Endothelial cell of umbilical vein (primary cell): ENCODE data around the gene PRKAG2. TPM values are rescaled to one million over a fixed set of nuclear protein-coding genes. Genes with fewer than 3 reads are reported as not detected.

Source experiments
- BruUV-seq: library from RNA; stranded (reverse); fragments of 400-500 nt; replicated peaks from 2 replicates; lab custom pipeline; 2021; lab: Mats Ljungman, UMichigan
- CTCF ChIA-PET: fragments of 300-600, 350-600 bp; sonication (Branson Sonifier 250); formaldehyde crosslinking; loops from one replicate; lab custom pipeline; 2021; ENCODE audit warnings: antibody characterized with exemption, inconsistent platforms; lab: Charles Lee
- POLR2A ChIA-PET: fragments of 300-600, 350-600 bp; sonication (Branson Sonifier 250); formaldehyde crosslinking; loops from one replicate; lab custom pipeline; 2021; ENCODE audit warnings: antibody characterized with exemption, inconsistent platforms; lab: Charles Lee
- DNase-seq: peaks from one replicate; pipeline ENCODE4 v3.0.0-alpha.2; 2011; ENCODE audit warnings: low read depth, low spot score
- FAIRE-seq: peaks from 2 replicates; lab custom pipeline; 2011; peaks lifted over from hg19 to GRCh38; lab: Jason Lieb, UNC
- H2AFZ ChIP-seq: 2 replicates; pipeline ENCODE4 v1.6.0; 2012; ENCODE audit warnings: low read depth, low read length, control low read depth, inconsistent platforms
- H3K27ac ChIP-seq: 2 replicates; pipeline ENCODE4 v1.5.1; 2011; ENCODE audit warnings: low read depth, mild to moderate bottlenecking, control low read depth, low read length, moderate library complexity; ENCODE audit not compliant: insufficient read depth
- H3K27me3 ChIP-seq, 2 experiments: 2 replicates each; pipeline versions ENCODE4 v1.6.0 to v1.6.1; 2011; ENCODE audit warnings: low read length in 2 of 2, mixed read lengths in 1 of 2; ENCODE audit not compliant: control insufficient read depth in 2 of 2, insufficient read depth in 2 of 2
- H3K36me3 ChIP-seq, 2 experiments: 2 replicates in 1 of 2; 3 replicates in 1 of 2; pipeline ENCODE4 v1.5.1; 2011; ENCODE audit warnings: low read length in 2 of 2, mild to moderate bottlenecking in 1 of 2, moderate library complexity in 1 of 2; ENCODE audit not compliant: control insufficient read depth in 2 of 2, insufficient read depth in 2 of 2; ENCODE audit errors: extremely low read depth in 1 of 2
- H3K4me1 ChIP-seq: 3 replicates; pipeline ENCODE4 v1.5.1; 2011; ENCODE audit warnings: mild to moderate bottlenecking, low read length; ENCODE audit not compliant: control insufficient read depth, insufficient read depth; ENCODE audit errors: extremely low read depth
- H3K4me2 ChIP-seq: 2 replicates; pipeline ENCODE4 v1.6.1; 2011; ENCODE audit warnings: low read length, control low read depth, mixed read lengths; ENCODE audit not compliant: insufficient read depth
- H3K4me3 ChIP-seq, 3 experiments: fragments of 200-600 bp in 1 of 3; sonication (generic), shearing (Covaris generic) in 1 of 3; replicated peaks in 1 of 3; 2 replicates each; pipeline ENCODE4 v1.5.1; 2011 to 2016; ENCODE audit warnings: control low read depth in 3 of 3, low read length in 3 of 3, mild to moderate bottlenecking in 2 of 3, inconsistent platforms in 1 of 3, low read depth in 1 of 3, moderate library complexity in 1 of 3; ENCODE audit not compliant: insufficient read depth in 1 of 3
- H3K79me2 ChIP-seq: 2 replicates; pipeline ENCODE4 v1.6.0; 2012; ENCODE audit warnings: low read length, inconsistent platforms; ENCODE audit not compliant: control insufficient read depth, insufficient read depth
- H3K9ac ChIP-seq: replicated peaks from 2 replicates; pipeline ENCODE3; 2011; ENCODE audit warnings: low read length, control low read depth; ENCODE audit not compliant: insufficient read depth; ENCODE audit errors: extremely low read depth
- H3K9me1 ChIP-seq: replicated peaks from 3 replicates; pipeline ENCODE4 v1.6.0; 2011; ENCODE audit warnings: mild to moderate bottlenecking, low read length; ENCODE audit not compliant: control insufficient read depth, insufficient read depth; ENCODE audit errors: extremely low read depth
- H3K9me3 ChIP-seq: replicated peaks from 2 replicates; pipeline ENCODE4 v1.5.1; 2012; ENCODE audit warnings: low read length, inconsistent platforms; ENCODE audit not compliant: control insufficient read depth, insufficient read depth
- H4K20me1 ChIP-seq: replicated peaks from 2 replicates; pipeline ENCODE3; 2011; ENCODE audit warnings: mild to moderate bottlenecking, low read length; ENCODE audit not compliant: control insufficient read depth, insufficient read depth; ENCODE audit errors: extremely low read depth
- CTCF ChIP-seq, 2 donors: IDR thresholded peaks; 1 replicate in 1 of 2; 2 replicates in 1 of 2; pipeline ENCODE4 v1.5.1; 2011; ENCODE audit warnings: low read length in 2 of 2, mild to moderate bottlenecking in 2 of 2, moderate library complexity in 2 of 2, control low read depth in 1 of 2, inconsistent platforms in 1 of 2, low read depth in 1 of 2; ENCODE audit not compliant: insufficient read depth in 1 of 2; ENCODE audit errors: extremely low read depth in 1 of 2
- FOS ChIP-seq: IDR thresholded peaks from 2 replicates; pipeline ENCODE4 v1.6.1; 2011; ENCODE audit warnings: mild to moderate bottlenecking, low read length, moderate library complexity, borderline replicate concordance; ENCODE audit not compliant: insufficient read depth
- JUN ChIP-seq: IDR thresholded peaks from 2 replicates; pipeline ENCODE4 v1.6.1; 2011; ENCODE audit warnings: borderline replicate concordance, low read depth; ENCODE audit not compliant: insufficient read length, insufficient read depth
- POLR2A ChIP-seq: IDR thresholded peaks from 2 replicates; pipeline ENCODE4 v1.6.1; 2012; ENCODE audit warnings: low read depth, mild to moderate bottlenecking, control low read depth, low read length
- POLR2AphosphoS5 ChIP-seq: IDR thresholded peaks from 2 replicates; pipeline ENCODE4 v1.6.1; 2012; ENCODE audit warnings: low read depth, mild to moderate bottlenecking, control low read depth, low read length, moderate library complexity; ENCODE audit not compliant: insufficient read depth
- dilution Hi-C: fragments of 300-500 bp; cut with MboI; formaldehyde crosslinking; loops from one replicate; pipeline ENCODE4 v1.15.0; 2019; ENCODE audit warnings: low sequenced_read_pairs; ENCODE audit not compliant: extremely low pct_ligation_motif_present
- intact Hi-C: fragments of 100-400 bp; cut with micrococcal nuclease; formaldehyde crosslinking; loops from one replicate; pipeline ENCODE4 v1.10.0; 2022
- polyA plus RNA-seq, 4 experiments: library from polyadenylated mRNA; depleted of rRNA in 3 of 4; stranded (reverse) in 3 of 4; unstranded in 1 of 4; fragments of >200 nt; gene quantifications; 2 replicates each; pipeline versions ENCODE4 v1.2.1 to v1.2.3, GENCODE V29; 2011 to 2012; ENCODE audit warnings: missing spikeins in 1 of 4
- total RNA-seq: library from RNA; stranded (reverse); gene quantifications from 2 replicates; pipeline ENCODE4 v1.2.3, GENCODE V29; 2021
- TF ChIP-seq, protein P1 (sequence below): IDR thresholded peaks from 2 replicates; pipeline ENCODE4 v1.6.1; 2011; ENCODE audit not compliant: insufficient read depth, insufficient read length

PRKAG2 gene
- total and polyA plus RNA-seq, 2 donors (not counting 3 experiments of a cell fraction or from before 2014, with no cell fraction given) = 19.3 to 51.5 TPM

DNA sequence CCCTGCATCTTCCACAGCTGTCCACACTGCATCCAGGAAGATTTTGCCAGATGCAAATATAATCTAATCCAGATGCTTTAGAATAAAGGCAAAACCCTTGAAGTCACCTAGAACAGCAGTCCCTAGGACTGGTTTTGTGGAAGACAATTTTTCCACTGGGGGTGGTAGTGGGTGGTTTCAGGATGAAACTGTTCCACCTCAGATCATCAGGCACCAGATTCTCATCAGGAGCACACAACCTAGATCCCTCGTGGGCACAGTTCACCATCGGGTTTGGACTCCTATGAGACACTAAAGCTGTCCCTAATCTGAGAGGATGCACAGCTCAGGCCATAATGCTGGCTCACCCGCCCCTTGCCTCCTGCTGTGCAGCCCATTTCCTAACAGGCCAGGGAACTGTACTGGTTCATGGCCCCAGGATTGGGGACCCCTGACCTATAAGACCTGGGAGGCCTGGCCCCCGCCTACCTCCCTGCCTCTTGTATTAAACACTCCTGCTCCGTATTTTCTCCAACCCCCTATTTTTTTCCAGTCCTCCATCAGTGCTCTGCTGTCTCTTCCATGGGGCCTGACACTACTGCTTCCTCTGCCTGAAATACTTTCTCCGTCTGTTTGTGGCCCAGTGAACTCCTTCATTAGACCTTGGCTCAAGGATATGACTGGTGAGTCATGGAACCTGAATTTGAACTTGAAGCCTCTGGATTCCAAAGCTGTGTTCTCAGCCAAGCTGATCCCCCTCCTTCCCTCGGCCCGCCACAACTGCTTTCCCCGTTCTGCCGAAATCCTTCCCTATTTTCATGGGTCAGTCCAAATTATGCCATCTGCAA lies 277.3 kb downstream of the PRKAG2 start:
- Histone ChIP-seq H3K9ac (peak overlapping the region; percentile 62), H3K4me3 (peak overlapping the region in 1 of 3 experiments; percentile 14), H3K27ac (peak overlapping the region; percentile 88), H3K9me3 (no peaks in the 10 kb centered on the region), H3K9me1 (no peaks in the 10 kb centered on the region), H3K4me1 (peaks cover 42% of the 10 kb centered on the region), H3K4me2 (peak overlapping the region; percentile 76), H3K79me2 (peaks cover 54% of the 10 kb centered on the region), H3K27me3 (no peaks in the 10 kb centered on the region), H2AFZ (peak overlapping the region; percentile 77), H3K36me3 (no peaks in the 10 kb centered on the region), H4K20me1 (no peaks in the 10 kb centered on the region)
- TSS peak; percentile 8 for BruUV-seq
- TF ChIP-seq, protein P1, sequence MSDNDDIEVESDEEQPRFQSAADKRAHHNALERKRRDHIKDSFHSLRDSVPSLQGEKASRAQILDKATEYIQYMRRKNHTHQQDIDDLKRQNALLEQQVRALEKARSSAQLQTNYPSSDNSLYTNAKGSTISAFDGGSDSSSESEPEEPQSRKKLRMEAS = no peak
- TF ChIP-seq CTCF (IDR thresholded peaks at IDR 0.05; ENCODE audit: extremely low read depth in 1 of 2, insufficient read depth in 1 of 2, low read depth in 1 of 2, low read length in 2 of 2) = no peak
- TF ChIP-seq POLR2A = no peak
- TF ChIP-seq POLR2AphosphoS5 = peak; percentile 68
- TF ChIP-seq FOS = peak; percentile 91
- peak; percentile 87 for TF ChIP-seq JUN
- dilution Hi-C loops = no loop called here
- DNase-seq = peak; percentile 85
- FAIRE-seq = peak; percentile 94
- intact Hi-C loops = loop anchor here (2.0 kb wide), 1 partner anchor 25 kb away; no protein-coding TSS in a partner anchor
- POLR2A ChIA-PET = interaction anchor here (0.6 kb wide), 1 partner anchor 107 kb away, joined by 3 read pairs; no protein-coding TSS in a partner anchor
- CTCF ChIA-PET = interaction anchor here (0.5 to 2.3 kb wide), 16 partner anchors 7 to 584 kb away, joined by 3 to 13 read pairs (median 4); no protein-coding TSS in a partner anchor
